ENCODE results near the gene TNFRSF17.
A peak's percentile ranks its signal among the peaks of the same experiment; 100 is the strongest.
"Not testable (repeated sequence)": the region's sequence is repeated elsewhere in the genome, so short reads cannot be mapped to it uniquely, and the experiment has no call there.

Gene TNFRSF17

GRCh38 chr16:11950388-11950787, 14.6 kb upstream of the TNFRSF17 start:
- H3K9ac ChIP-seq (ENCODE audit: low read depth in 1 of 2, low read length in 2 of 2): no peak overlapping the region
- no peaks in the 10 kb centered on the region for H3K36me3 ChIP-seq (ENCODE audit: control insufficient read depth in 2 of 2, insufficient read depth in 2 of 2, low read length in 2 of 2)
- H3K27ac ChIP-seq (ENCODE audit: low read depth in 2 of 2, low read length in 2 of 2): no peak overlapping the region

DNA sequence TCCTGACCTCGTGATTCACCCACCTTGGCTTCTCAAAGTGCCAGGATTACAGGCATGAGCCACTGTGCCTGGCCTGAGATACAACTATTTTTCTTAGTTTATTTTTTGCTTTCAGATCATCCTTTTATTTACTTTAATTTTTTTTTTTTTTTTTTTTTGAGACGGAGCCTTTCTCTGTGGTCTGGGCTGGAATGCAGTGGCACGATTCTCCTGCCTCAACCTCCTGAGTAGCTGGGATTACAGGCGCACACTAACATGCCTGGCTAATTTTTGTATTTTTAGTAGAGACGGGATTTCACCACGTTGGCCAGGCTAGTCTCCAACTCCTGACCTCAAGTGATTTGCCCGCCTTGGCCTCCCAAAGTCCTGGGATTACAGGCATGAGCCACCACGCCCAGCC, 11.4 kb upstream of the TNFRSF17 start:
- H3K27me3 ChIP-seq (ENCODE audit: control insufficient read depth in 2 of 2, insufficient read depth in 2 of 2, low read length in 2 of 2); H3K27ac ChIP-seq (ENCODE audit: low read depth in 2 of 2, low read length in 2 of 2); H3K4me1 ChIP-seq (ENCODE audit: control insufficient read depth in 2 of 2, insufficient read depth in 2 of 2, low read length in 2 of 2); H3K4me3 ChIP-seq (ENCODE audit: low read length in 2 of 2); H3K9ac ChIP-seq (ENCODE audit: low read depth in 1 of 2, low read length in 2 of 2); H3K36me3 ChIP-seq (ENCODE audit: control insufficient read depth in 2 of 2, insufficient read depth in 2 of 2, low read length in 2 of 2); H3K9me3 ChIP-seq (ENCODE audit: control insufficient read depth in 2 of 2, low read length in 2 of 2): not testable (repeated sequence)

More at GRCh38 chr16:11950388-11950787, 14.6 kb upstream of the TNFRSF17 start:
- Histone ChIP-seq H3K4me1 (ENCODE audit: control insufficient read depth in 2 of 2, insufficient read depth in 2 of 2, low read length in 2 of 2) (no peaks in the 10 kb centered on the region), H3K27me3 (ENCODE audit: control insufficient read depth in 2 of 2, insufficient read depth in 2 of 2, low read length in 2 of 2) (no peaks in the 10 kb centered on the region), H3K4me3 (ENCODE audit: low read length in 2 of 2) (no peak overlapping the region), H3K9me3 (ENCODE audit: control insufficient read depth in 2 of 2, low read length in 2 of 2) (no peaks in the 10 kb centered on the region)

- H3K27ac ChIP-seq (ENCODE audit: low read depth in 2 of 2, low read length in 2 of 2): no peak overlapping the region
- H3K9ac ChIP-seq (ENCODE audit: low read depth in 1 of 2, low read length in 2 of 2): no peak overlapping the region
- H3K9me3 ChIP-seq (ENCODE audit: control insufficient read depth in 2 of 2, low read length in 2 of 2): no peaks in the 10 kb centered on the region
- H3K4me3 ChIP-seq (ENCODE audit: low read length in 2 of 2): no peak overlapping the region
- H3K4me1 ChIP-seq (ENCODE audit: control insufficient read depth in 2 of 2, insufficient read depth in 2 of 2, low read length in 2 of 2): no peaks in the 10 kb centered on the region
- H3K36me3 ChIP-seq (ENCODE audit: control insufficient read depth in 2 of 2, insufficient read depth in 2 of 2, low read length in 2 of 2): no peaks in the 10 kb centered on the region
- no peaks in the 10 kb centered on the region for H3K27me3 ChIP-seq (ENCODE audit: control insufficient read depth in 2 of 2, insufficient read depth in 2 of 2, low read length in 2 of 2)
These were observed 9.3 kb upstream of the TNFRSF17 start for GRCh38 chr16:11955713-11956123.

GRCh38 chr16:11956558-11956957, 8.5 kb upstream of the TNFRSF17 start:
- Histone ChIP-seq H3K27me3 (ENCODE audit: control insufficient read depth in 2 of 2, insufficient read depth in 2 of 2, low read length in 2 of 2) (no peaks in the 10 kb centered on the region), H3K9me3 (ENCODE audit: control insufficient read depth in 2 of 2, low read length in 2 of 2) (no peaks in the 10 kb centered on the region), H3K27ac (ENCODE audit: low read depth in 2 of 2, low read length in 2 of 2) (no peak overlapping the region), H3K4me1 (ENCODE audit: control insufficient read depth in 2 of 2, insufficient read depth in 2 of 2, low read length in 2 of 2) (no peaks in the 10 kb centered on the region), H3K9ac (ENCODE audit: low read depth in 1 of 2, low read length in 2 of 2) (no peak overlapping the region), H3K36me3 (ENCODE audit: control insufficient read depth in 2 of 2, insufficient read depth in 2 of 2, low read length in 2 of 2) (no peaks in the 10 kb centered on the region), H3K4me3 (ENCODE audit: low read length in 2 of 2) (no peak overlapping the region)

- Histone ChIP-seq H3K9me3 (ENCODE audit: control insufficient read depth in 2 of 2, low read length in 2 of 2) (no peaks in the 10 kb centered on the region), H3K27me3 (ENCODE audit: control insufficient read depth in 2 of 2, insufficient read depth in 2 of 2, low read length in 2 of 2) (no peaks in the 10 kb centered on the region), H3K9ac (ENCODE audit: low read depth in 1 of 2, low read length in 2 of 2) (no peak overlapping the region), H3K4me1 (ENCODE audit: control insufficient read depth in 2 of 2, insufficient read depth in 2 of 2, low read length in 2 of 2) (no peaks in the 10 kb centered on the region), H3K36me3 (ENCODE audit: control insufficient read depth in 2 of 2, insufficient read depth in 2 of 2, low read length in 2 of 2) (no peaks in the 10 kb centered on the region), H3K4me3 (ENCODE audit: low read length in 2 of 2) (no peak overlapping the region), H3K27ac (ENCODE audit: low read depth in 2 of 2, low read length in 2 of 2) (no peak overlapping the region)
These were observed 7.2 kb upstream of the TNFRSF17 start for GRCh38 chr16:11957591-11958395.

DNA sequence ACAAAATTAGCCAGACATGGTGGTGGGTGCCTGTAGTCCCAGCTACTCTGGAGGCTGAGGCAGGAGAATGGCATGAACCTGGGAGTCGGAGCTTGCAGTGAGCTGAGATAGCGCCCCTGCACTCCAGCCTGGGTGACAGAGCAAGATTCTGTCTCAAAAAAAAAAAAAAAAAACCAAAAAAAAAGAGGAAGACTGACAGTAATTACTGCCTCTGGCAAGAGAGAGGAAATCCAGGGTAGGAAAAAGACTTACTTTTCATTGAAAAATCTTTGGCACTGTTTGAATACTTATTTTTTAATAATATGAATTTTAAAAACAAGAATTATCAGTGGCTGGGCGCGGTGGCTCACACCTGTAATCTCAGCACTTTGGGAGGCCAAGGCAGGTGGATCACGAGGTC, 2.6 kb upstream of the TNFRSF17 start:
- H3K4me3 ChIP-seq (ENCODE audit: low read length in 2 of 2); H3K9me3 ChIP-seq (ENCODE audit: control insufficient read depth in 2 of 2, low read length in 2 of 2); H3K9ac ChIP-seq (ENCODE audit: low read depth in 1 of 2, low read length in 2 of 2); H3K36me3 ChIP-seq (ENCODE audit: control insufficient read depth in 2 of 2, insufficient read depth in 2 of 2, low read length in 2 of 2); H3K4me1 ChIP-seq (ENCODE audit: control insufficient read depth in 2 of 2, insufficient read depth in 2 of 2, low read length in 2 of 2); H3K27ac ChIP-seq (ENCODE audit: low read depth in 2 of 2, low read length in 2 of 2); H3K27me3 ChIP-seq (ENCODE audit: control insufficient read depth in 2 of 2, insufficient read depth in 2 of 2, low read length in 2 of 2): not testable (repeated sequence)

GRCh38 chr16:11962978-11963377, 2.0 kb upstream of the TNFRSF17 start:
- not testable (repeated sequence) for H3K4me1 ChIP-seq (ENCODE audit: control insufficient read depth in 2 of 2, insufficient read depth in 2 of 2, low read length in 2 of 2); H3K27ac ChIP-seq (ENCODE audit: low read depth in 2 of 2, low read length in 2 of 2); H3K36me3 ChIP-seq (ENCODE audit: control insufficient read depth in 2 of 2, insufficient read depth in 2 of 2, low read length in 2 of 2); H3K9me3 ChIP-seq (ENCODE audit: control insufficient read depth in 2 of 2, low read length in 2 of 2); H3K4me3 ChIP-seq (ENCODE audit: low read length in 2 of 2); H3K9ac ChIP-seq (ENCODE audit: low read depth in 1 of 2, low read length in 2 of 2); H3K27me3 ChIP-seq (ENCODE audit: control insufficient read depth in 2 of 2, insufficient read depth in 2 of 2, low read length in 2 of 2)

GRCh38 chr16:11963706-11964105, 1.3 kb upstream of the TNFRSF17 start:
- H3K27ac ChIP-seq (ENCODE audit: low read depth in 2 of 2, low read length in 2 of 2): peak overlapping the region in 1 of 2 donors; percentile 9
- no peaks in the 10 kb centered on the region for H3K36me3 ChIP-seq (ENCODE audit: control insufficient read depth in 2 of 2, insufficient read depth in 2 of 2, low read length in 2 of 2)
- no peaks in the 10 kb centered on the region for H3K4me1 ChIP-seq (ENCODE audit: control insufficient read depth in 2 of 2, insufficient read depth in 2 of 2, low read length in 2 of 2)
- no peaks in the 10 kb centered on the region for H3K27me3 ChIP-seq (ENCODE audit: control insufficient read depth in 2 of 2, insufficient read depth in 2 of 2, low read length in 2 of 2)
- H3K9me3 ChIP-seq (ENCODE audit: control insufficient read depth in 2 of 2, low read length in 2 of 2): no peaks in the 10 kb centered on the region
- H3K9ac ChIP-seq (ENCODE audit: low read depth in 1 of 2, low read length in 2 of 2): no peak overlapping the region
- H3K4me3 ChIP-seq (ENCODE audit: low read length in 2 of 2): no peak overlapping the region

DNA sequence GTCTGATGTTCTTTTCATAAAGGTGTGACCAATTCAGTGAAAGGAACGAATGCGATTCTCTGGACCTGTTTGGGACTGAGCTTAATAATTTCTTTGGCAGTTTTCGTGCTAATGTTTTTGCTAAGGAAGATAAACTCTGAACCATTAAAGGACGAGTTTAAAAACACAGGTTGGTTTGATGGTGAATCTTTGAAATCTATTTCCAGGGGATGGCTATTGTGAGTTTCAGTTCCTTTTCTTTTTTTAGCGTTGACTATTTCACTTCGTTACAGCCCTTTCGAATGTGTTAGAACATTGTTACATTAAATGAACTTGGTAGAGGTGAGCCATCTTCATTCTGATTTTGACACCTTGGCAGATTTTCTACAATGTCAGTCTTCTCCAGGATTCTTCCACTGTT, 1.2 kb downstream of the TNFRSF17 start:
- Histone ChIP-seq H3K27me3 (ENCODE audit: control insufficient read depth in 2 of 2, insufficient read depth in 2 of 2, low read length in 2 of 2) (no peaks in the 10 kb centered on the region), H3K9me3 (ENCODE audit: control insufficient read depth in 2 of 2, low read length in 2 of 2) (no peaks in the 10 kb centered on the region), H3K4me1 (ENCODE audit: control insufficient read depth in 2 of 2, insufficient read depth in 2 of 2, low read length in 2 of 2) (no peaks in the 10 kb centered on the region), H3K4me3 (ENCODE audit: low read length in 2 of 2) (peak overlapping the region; percentile 10 to 45), H3K27ac (ENCODE audit: low read depth in 2 of 2, low read length in 2 of 2) (no peak overlapping the region), H3K36me3 (ENCODE audit: control insufficient read depth in 2 of 2, insufficient read depth in 2 of 2, low read length in 2 of 2) (no peaks in the 10 kb centered on the region), H3K9ac (ENCODE audit: low read depth in 1 of 2, low read length in 2 of 2) (no peak overlapping the region)

DNA sequence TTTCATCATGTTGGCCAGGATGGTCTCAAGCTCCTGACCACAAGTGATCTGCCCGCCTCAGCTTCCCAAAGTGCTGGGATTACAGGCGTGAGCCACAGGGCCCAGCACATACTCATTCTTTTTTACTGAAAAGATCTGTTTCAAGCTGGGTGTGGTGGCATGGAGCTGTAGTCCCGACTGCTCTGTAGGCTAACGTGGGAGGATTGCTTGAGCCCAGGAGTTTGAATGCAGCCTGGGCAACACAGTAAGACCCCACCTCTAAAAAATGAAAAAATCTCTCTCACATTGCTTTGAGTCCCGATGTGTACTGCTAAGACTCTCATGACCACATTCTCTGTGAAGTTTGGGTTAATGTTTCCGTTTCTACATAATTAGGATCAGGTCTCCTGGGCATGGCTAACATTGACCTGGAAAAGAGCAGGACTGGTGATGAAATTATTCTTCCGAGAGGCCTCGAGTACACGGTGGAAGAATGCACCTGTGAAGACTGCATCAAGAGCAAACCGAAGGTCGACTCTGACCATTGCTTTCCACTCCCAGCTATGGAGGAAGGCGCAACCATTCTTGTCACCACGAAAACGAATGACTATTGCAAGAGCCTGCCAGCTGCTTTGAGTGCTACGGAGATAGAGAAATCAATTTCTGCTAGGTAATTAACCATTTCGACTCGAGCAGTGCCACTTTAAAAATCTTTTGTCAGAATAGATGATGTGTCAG, 2.3 kb downstream of the TNFRSF17 start:
- Histone ChIP-seq H3K4me3 (ENCODE audit: low read length in 2 of 2) (peak overlapping the region in 1 of 2 donors; percentile 45), H3K27me3 (ENCODE audit: control insufficient read depth in 2 of 2, insufficient read depth in 2 of 2, low read length in 2 of 2) (no peaks in the 10 kb centered on the region), H3K4me1 (ENCODE audit: control insufficient read depth in 2 of 2, insufficient read depth in 2 of 2, low read length in 2 of 2) (peaks cover 0 to 3% of the 10 kb centered on the region in 2 donors), H3K9me3 (ENCODE audit: control insufficient read depth in 2 of 2, low read length in 2 of 2) (no peaks in the 10 kb centered on the region), H3K27ac (ENCODE audit: low read depth in 2 of 2, low read length in 2 of 2) (no peak overlapping the region), H3K9ac (ENCODE audit: low read depth in 1 of 2, low read length in 2 of 2) (no peak overlapping the region), H3K36me3 (ENCODE audit: control insufficient read depth in 2 of 2, insufficient read depth in 2 of 2, low read length in 2 of 2) (no peaks in the 10 kb centered on the region)

Data from mucosa of rectum (tissue), 2 donors.